Measurements from ENCODE around the gene TMEM176B. TPM values are rescaled to one million over a fixed set of nuclear protein-coding genes. Genes with fewer than 3 reads are reported as not detected.
A peak's percentile ranks its signal among the peaks of the same experiment; 100 is the strongest.

The TMEM176B gene
- total RNA-seq, 3 donors from 2014 or later (not counting 1 experiment from before 2014, with no cell fraction given): 4.0 TPM; not detected in 2

GRCh38 chr7:150742286-150742968 is 57.7 kb downstream of the TMEM176B start:
- peaks cover 62% of the 10 kb centered on the region for H3K4me1 ChIP-seq (ENCODE audit: control insufficient read depth, insufficient read depth, low read length)
- Mint-ChIP-seq H3K4me1 (peaks cover 85 to 93% of the 10 kb centered on the region in 2 donors), H3K9me3 (no peaks in the 10 kb centered on the region), H3K4me3 (peak overlapping the region; percentile 91), H3K27me3 (ENCODE audit: low read depth in 2 of 2) (no peaks in the 10 kb centered on the region), H3K36me3 (peaks cover 55% of the 10 kb centered on the region), H3K27ac (peak overlapping the region; percentile 86 to 91)
- H3K27ac ChIP-seq (ENCODE audit: low read length): peak overlapping the region; percentile 31
- H3K9me3 ChIP-seq (ENCODE audit: control insufficient read depth, insufficient read depth, low read length): no peaks in the 10 kb centered on the region
- WGBS (ENCODE audit: insufficient coverage): 72% methylated on average over 14 of the region's 14 CpGs
- intact Hi-C loops (cut with micrococcal nuclease): no loop called here
- no peak for TF ChIP-seq CTCF (IDR thresholded peaks at IDR 0.05)
- no peaks in the 10 kb centered on the region for H3K27me3 ChIP-seq (ENCODE audit: control insufficient read depth, insufficient read depth, low read length)
- ATAC-seq (no peak), DNase-seq (peak in 1 of 2 donors; percentile 40)
- H3K4me3 ChIP-seq (ENCODE audit: low read length): peak overlapping the region; percentile 6
- peaks cover 54% of the 10 kb centered on the region for H3K36me3 ChIP-seq (ENCODE audit: control insufficient read depth, insufficient read depth, low read length)

Other genes starting within 250 kb of the TMEM176B start
- 100 to 1,000 TPM; 105 to 215 (median 124) TPM for gene GIMAP4, start 233.0 kb downstream of the TMEM176B start, total RNA-seq
- 100 to 1,000 TPM in 1 of 3 donors, 10 to 100 TPM in 2; 39.7 to 100 (median 51.9) TPM for gene GIMAP6, start 168.0 kb downstream of the TMEM176B start, total RNA-seq
- 10 to 100 TPM; 47.5 to 77.5 (median 61.0) TPM for gene GIMAP2, start 114.7 kb downstream of the TMEM176B start, total RNA-seq
- 10 to 100 TPM; 11.1 to 23.9 (median 13.3) TPM for gene GIMAP1, start 83.8 kb downstream of the TMEM176B start, total RNA-seq
- 10 to 100 TPM; 29.2 to 64.1 (median 35.3) TPM for gene GIMAP5, start 62.9 kb downstream of the TMEM176B start, total RNA-seq
- gene TMEM176A, start 405 bp upstream of the TMEM176B start, total RNA-seq: 1 to 10 TPM in 1 of 3 donors, not detected in 2; 2.0 TPM
- gene AOC1, start 52.2 kb upstream of the TMEM176B start, total RNA-seq: not detected
- under 1 TPM in 2 of 3 donors, not detected in 1; 0.39 to 0.60 TPM for gene KCNH2, start 178.0 kb upstream of the TMEM176B start, total RNA-seq
- 1 to 10 TPM; 2.6 to 5.9 (median 3.8) TPM for gene NOS3, start 190.7 kb upstream of the TMEM176B start, total RNA-seq
- 1 to 10 TPM; 4.4 to 4.6 (median 4.5) TPM for gene ATG9B, start 224.1 kb upstream of the TMEM176B start, total RNA-seq
- 10 to 100 TPM; 50.6 to 60.5 (median 53.7) TPM for gene ABCB8, start 228.1 kb upstream of the TMEM176B start, total RNA-seq
- 1 to 10 TPM; 5.7 to 7.9 (median 5.9) TPM for gene ASIC3, start 248.2 kb upstream of the TMEM176B start, total RNA-seq